ENCODE measurements around the gene SHOC2.

GRCh38 chr10:110872145-110872983 is 47.0 kb upstream of the SHOC2 start:
- TF ChIP-seq CTCF (IDR thresholded peaks at IDR 0.05; ENCODE audit: low read depth, low read length) (peak; percentile 0), POLR2A (IDR thresholded peaks at IDR 0.05; ENCODE audit: extremely low read depth, insufficient read length) (peak; percentile 17), MAX (IDR thresholded peaks at IDR 0.05; ENCODE audit: low read depth, low read length) (peak; percentile 87), MYC (IDR thresholded peaks at IDR 0.05; ENCODE audit: low read depth, low read length) (peak; percentile 85; the same call in 1 of the 2 replicates)
